Thyroid gland (tissue), 4 donors: ENCODE results near the gene SUGCT. TPM values are rescaled to one million over a fixed set of nuclear protein-coding genes. Genes with fewer than 3 reads are reported as not detected.

Source experiments
- DNase-seq, 2 donors: peaks; one replicate each; pipeline ENCODE4 v3.0.0-alpha.2; 2019
- H3K27ac ChIP-seq, 3 donors: fragments of 200-600 bp; sonication (generic); 1 replicate in 2 of 3; 2 replicates in 1 of 3; pipeline ENCODE4 v1.5.1; 2016 to 2019; ENCODE audit warnings: mild to moderate bottlenecking in 1 of 3, moderate library complexity in 1 of 3
- H3K27me3 ChIP-seq: fragments of 200-600 bp; sonication (generic); one replicate; pipeline ENCODE4 v1.5.1; 2019
- H3K36me3 ChIP-seq, 2 donors: fragments of 200-600 bp; sonication (generic); one replicate each; pipeline ENCODE4 v1.5.1; 2016 to 2019
- H3K4me1 ChIP-seq, 2 donors: fragments of 200-600 bp; sonication (generic); one replicate each; pipeline ENCODE4 v1.5.1; 2017 to 2019
- H3K4me3 ChIP-seq, 3 donors: fragments of 200-600 bp; sonication (generic); replicated peaks in 1 of 3; 1 replicate in 2 of 3; 2 replicates in 1 of 3; pipeline ENCODE4 v1.5.1; 2016; ENCODE audit warnings: mild to moderate bottlenecking in 1 of 3
- H3K9me3 ChIP-seq: fragments of 200-600 bp; sonication (generic); one replicate; pipeline ENCODE4 v1.5.1; 2017
- POLR2A ChIP-seq, 2 donors: fragments of 450-650 bp; IDR thresholded peaks; one replicate each; pipeline ENCODE4 v1.6.1; 2017; ENCODE audit warnings: antibody characterized with exemption in 2 of 2, mild to moderate bottlenecking in 2 of 2, moderate library complexity in 1 of 2
- WGBS, 2 donors: methylation state at CpG; one replicate each; pipeline ENCODE4 v1.1.5; 2017; 5-methylcytosine and 5-hydroxymethylcytosine counted together
- intact Hi-C: fragments of 100-400 bp; cut with DNase I; formaldehyde crosslinking; loops from one replicate; pipeline ENCODE4 v1.15.1; 2023
- total RNA-seq, 4 donors: library from RNA; depleted of rRNA; stranded (reverse); fragments of >200 nt; gene quantifications; one replicate each; pipeline ENCODE4 v1.2.3, GENCODE V29; 2016
- TF ChIP-seq, protein P1 (sequence below), 6 experiments: fragments of 200-600 bp in 3 of 6; fragments of 450-650 bp in 3 of 6; sonication (generic) in 3 of 6; IDR thresholded peaks; one replicate each; pipeline ENCODE4 v1.5.1; 2016 to 2019; ENCODE audit warnings: antibody characterized with exemption in 6 of 6, mild to moderate bottlenecking in 2 of 6, inconsistent platforms in 1 of 6, moderate library complexity in 1 of 6

The SUGCT gene
- total RNA-seq, 4 donors from 2014 or later, result 1.3 to 15.2 (median 3.2) TPM

DNA sequence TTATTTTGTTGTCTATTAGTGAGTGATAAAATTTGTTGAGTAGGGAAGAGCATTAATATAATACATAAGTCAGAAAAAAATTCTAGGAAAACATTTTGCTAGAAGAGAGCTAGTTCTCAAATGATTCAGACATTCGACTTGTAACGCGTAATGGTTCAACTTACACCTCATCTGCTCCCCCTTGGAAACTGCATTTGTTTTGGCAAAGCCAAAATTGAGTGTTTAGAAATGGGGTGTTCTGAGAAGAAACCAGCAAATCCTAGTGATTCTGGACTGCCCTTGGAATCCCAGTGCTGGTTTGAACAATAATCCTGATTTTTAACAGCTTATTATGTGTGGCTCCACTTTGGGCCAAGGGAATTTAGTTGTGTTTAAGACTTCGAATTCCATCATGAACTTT is 475.7 kb downstream of the SUGCT start:
- 89 to 90% methylated on average over 4 of the region's 4 CpGs for WGBS, 2 donors
- intact Hi-C loops, result no loop called here

DNA sequence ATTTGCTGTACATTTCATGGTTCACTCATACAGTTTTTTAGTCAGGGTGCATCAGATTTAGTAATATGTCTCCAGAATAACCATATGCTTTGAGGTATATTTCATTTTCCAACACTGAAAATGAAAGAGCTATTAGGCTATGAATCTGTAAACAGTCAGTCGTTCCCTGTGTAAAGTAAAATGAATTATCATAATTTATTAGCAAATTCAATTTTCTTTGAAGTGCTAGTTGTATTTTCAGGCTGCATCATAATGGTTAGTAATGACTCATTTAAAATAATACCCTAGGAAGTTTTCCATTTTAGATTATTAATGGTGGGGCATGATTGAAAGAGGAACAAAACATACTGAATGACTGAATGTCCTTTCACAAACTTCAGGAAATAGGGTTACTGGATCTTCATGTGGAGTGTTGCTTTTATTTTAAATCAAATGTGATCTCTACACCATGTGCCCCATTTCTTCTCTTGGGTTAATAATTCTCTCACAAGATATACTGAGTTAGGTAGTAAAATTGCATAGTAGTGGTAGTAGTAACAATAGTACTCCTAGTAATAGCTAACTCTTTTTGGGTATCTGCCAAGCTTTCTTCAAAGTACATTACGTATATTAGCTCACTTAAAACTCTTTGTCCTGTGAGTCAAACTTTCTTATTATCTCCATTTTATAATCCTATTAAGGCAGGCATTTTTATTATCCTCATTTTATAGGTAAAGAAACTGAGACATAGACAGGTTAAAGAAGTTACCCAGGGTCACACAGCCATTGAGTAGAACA is 476.5 kb downstream of the SUGCT start:
- intact Hi-C loops, result no loop called here
- H3K27me3 ChIP-seq, result no peaks in the 10 kb centered on the region
- H3K4me1 ChIP-seq, result no peaks in the 10 kb centered on the region
- 68 to 86% methylated on average over 2 of the region's 2 CpGs for WGBS, 2 donors
- H3K27ac ChIP-seq, result no peak overlapping the region
- H3K36me3 ChIP-seq, result no peaks in the 10 kb centered on the region
- no peak for DNase-seq
- H3K4me3 ChIP-seq, result no peak overlapping the region
- no peaks in the 10 kb centered on the region for H3K9me3 ChIP-seq
- no peak for TF ChIP-seq POLR2A (IDR thresholded peaks at IDR 0.05)
- TF ChIP-seq, protein P1, sequence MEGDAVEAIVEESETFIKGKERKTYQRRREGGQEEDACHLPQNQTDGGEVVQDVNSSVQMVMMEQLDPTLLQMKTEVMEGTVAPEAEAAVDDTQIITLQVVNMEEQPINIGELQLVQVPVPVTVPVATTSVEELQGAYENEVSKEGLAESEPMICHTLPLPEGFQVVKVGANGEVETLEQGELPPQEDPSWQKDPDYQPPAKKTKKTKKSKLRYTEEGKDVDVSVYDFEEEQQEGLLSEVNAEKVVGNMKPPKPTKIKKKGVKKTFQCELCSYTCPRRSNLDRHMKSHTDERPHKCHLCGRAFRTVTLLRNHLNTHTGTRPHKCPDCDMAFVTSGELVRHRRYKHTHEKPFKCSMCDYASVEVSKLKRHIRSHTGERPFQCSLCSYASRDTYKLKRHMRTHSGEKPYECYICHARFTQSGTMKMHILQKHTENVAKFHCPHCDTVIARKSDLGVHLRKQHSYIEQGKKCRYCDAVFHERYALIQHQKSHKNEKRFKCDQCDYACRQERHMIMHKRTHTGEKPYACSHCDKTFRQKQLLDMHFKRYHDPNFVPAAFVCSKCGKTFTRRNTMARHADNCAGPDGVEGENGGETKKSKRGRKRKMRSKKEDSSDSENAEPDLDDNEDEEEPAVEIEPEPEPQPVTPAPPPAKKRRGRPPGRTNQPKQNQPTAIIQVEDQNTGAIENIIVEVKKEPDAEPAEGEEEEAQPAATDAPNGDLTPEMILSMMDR (IDR thresholded peaks at IDR 0.05), result no peak

More for the DNA sequence above, 475.7 kb downstream of the SUGCT start:
- Histone ChIP-seq H3K27ac (no peak overlapping the region), H3K4me3 (no peak overlapping the region), H3K4me1 (no peaks in the 10 kb centered on the region), H3K9me3 (no peaks in the 10 kb centered on the region), H3K27me3 (no peaks in the 10 kb centered on the region), H3K36me3 (no peaks in the 10 kb centered on the region)
- TF ChIP-seq, protein P1 (IDR thresholded peaks at IDR 0.05), result no peak
- TF ChIP-seq POLR2A (IDR thresholded peaks at IDR 0.05), result no peak
- no peak for DNase-seq

DNA sequence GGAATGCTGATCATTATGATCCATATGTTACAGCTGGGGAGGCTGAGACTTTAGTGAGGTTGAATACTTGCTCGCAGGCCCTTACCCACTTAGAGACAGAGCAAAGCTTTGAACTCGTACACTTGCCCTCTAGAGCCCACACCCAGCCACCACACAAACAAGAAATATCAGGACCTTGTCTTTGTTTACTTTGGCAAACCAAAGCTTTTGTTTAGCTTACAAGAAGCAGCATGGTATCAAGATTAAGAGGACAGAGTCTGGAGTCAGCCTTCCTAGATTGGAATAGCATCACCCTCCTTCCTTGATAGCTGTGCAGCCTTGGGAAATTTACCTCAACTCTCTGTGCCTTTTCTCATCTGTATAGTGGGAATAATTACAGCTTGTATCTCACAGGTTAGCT is 477.5 kb downstream of the SUGCT start:
- TF ChIP-seq POLR2A (IDR thresholded peaks at IDR 0.05), result no peak
- TF ChIP-seq, protein P1 (IDR thresholded peaks at IDR 0.05), result no peak
- no peaks in the 10 kb centered on the region for H3K9me3 ChIP-seq
- no peaks in the 10 kb centered on the region for H3K27me3 ChIP-seq
- DNase-seq, result no peak
- 68 to 69% methylated on average over 2 of the region's 2 CpGs for WGBS, 2 donors
- H3K36me3 ChIP-seq, result no peaks in the 10 kb centered on the region
- intact Hi-C loops, result no loop called here
- no peaks in the 10 kb centered on the region for H3K4me1 ChIP-seq
- no peak overlapping the region for H3K4me3 ChIP-seq
- no peak overlapping the region for H3K27ac ChIP-seq

DNA sequence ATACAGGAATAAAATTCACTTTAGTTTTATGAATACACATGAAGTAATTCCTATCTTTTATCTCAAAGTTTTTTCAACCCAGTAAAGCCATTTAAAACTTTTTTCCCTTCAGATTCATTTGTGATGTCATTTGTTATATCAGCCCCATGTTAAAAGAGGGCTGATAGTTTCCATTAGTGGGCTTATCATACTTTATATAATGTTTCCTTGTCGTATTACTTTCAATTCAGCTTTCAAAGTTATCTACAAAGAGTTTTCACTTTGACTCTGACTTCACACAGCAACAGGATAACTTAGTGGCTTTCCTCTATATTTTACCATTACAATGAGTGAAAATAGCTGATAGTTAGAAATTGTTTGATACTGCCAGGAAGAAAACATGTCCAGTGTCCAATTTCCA is 484.8 kb downstream of the SUGCT start:
- H3K36me3 ChIP-seq, result no peaks in the 10 kb centered on the region
- intact Hi-C loops, result no loop called here
- no peaks in the 10 kb centered on the region for H3K27me3 ChIP-seq
- no peaks in the 10 kb centered on the region for H3K4me1 ChIP-seq
- 82 to 86% methylated on average over 1 of the region's 1 CpG for WGBS, 2 donors
- TF ChIP-seq, protein P1 (IDR thresholded peaks at IDR 0.05), result no peak
- TF ChIP-seq POLR2A (IDR thresholded peaks at IDR 0.05), result no peak
- H3K27ac ChIP-seq, result no peak overlapping the region
- no peaks in the 10 kb centered on the region for H3K9me3 ChIP-seq
- H3K4me3 ChIP-seq, result no peak overlapping the region
- DNase-seq, result no peak

DNA sequence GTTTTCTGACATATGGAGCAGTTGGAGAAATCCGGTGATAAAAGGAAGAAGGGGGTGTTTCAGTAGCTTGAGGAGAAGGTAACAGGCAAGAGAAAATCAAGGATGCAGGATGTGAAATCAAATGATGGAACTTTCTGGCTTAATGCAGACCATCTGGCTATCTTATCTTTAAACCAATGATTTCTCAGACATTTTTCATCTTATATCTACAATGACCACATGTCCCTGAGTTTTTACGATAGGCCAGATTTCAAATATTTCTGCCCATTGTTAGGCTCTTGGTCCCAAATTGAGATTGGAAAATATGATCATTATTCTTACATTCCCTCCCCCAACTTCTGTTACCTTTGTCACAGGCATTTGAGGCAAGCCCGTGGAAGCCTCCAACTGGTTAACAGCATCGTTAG is 486.8 kb downstream of the SUGCT start:
- no peak for DNase-seq
- 90 to 91% methylated on average over 4 of the region's 4 CpGs for WGBS, 2 donors
- H3K9me3 ChIP-seq, result no peaks in the 10 kb centered on the region
- H3K4me3 ChIP-seq, result no peak overlapping the region
- no peaks in the 10 kb centered on the region for H3K36me3 ChIP-seq
- intact Hi-C loops, result no loop called here
- no peak for TF ChIP-seq POLR2A (IDR thresholded peaks at IDR 0.05)
- TF ChIP-seq, protein P1 (IDR thresholded peaks at IDR 0.05), result no peak
- H3K27me3 ChIP-seq, result no peaks in the 10 kb centered on the region
- H3K27ac ChIP-seq, result no peak overlapping the region
- H3K4me1 ChIP-seq, result no peaks in the 10 kb centered on the region
